ENCODE measurements around the gene FBRSL1.
"Not testable (repeated sequence)": the region's sequence is repeated elsewhere in the genome, so short reads cannot be mapped to it uniquely, and the experiment has no call there.

FBRSL1 gene

GRCh38 chr12:132527883-132528264, 37.9 kb downstream of the FBRSL1 start:
- no peak overlapping the region for H3K27ac ChIP-seq
- no peak for TF ChIP-seq CTCF (conservative IDR thresholded peaks at IDR 0.05)

GRCh38 chr12:132528564-132529106, 38.7 kb downstream of the FBRSL1 start:
- TF ChIP-seq CTCF (conservative IDR thresholded peaks at IDR 0.05) = no peak
- H3K27ac ChIP-seq = no peak overlapping the region

- TF ChIP-seq CTCF (conservative IDR thresholded peaks at IDR 0.05) = no peak
- H3K27ac ChIP-seq = no peak overlapping the region
Observed at GRCh38 chr12:132529156-132529839, 39.3 kb downstream of the FBRSL1 start.

GRCh38 chr12:132529906-132530305, 40.0 kb downstream of the FBRSL1 start:
- no peak overlapping the region for H3K27ac ChIP-seq
- TF ChIP-seq CTCF (conservative IDR thresholded peaks at IDR 0.05) = no peak

- no peak for TF ChIP-seq CTCF (conservative IDR thresholded peaks at IDR 0.05)
- H3K27ac ChIP-seq = no peak overlapping the region
Observed at GRCh38 chr12:132530447-132530846, 40.5 kb downstream of the FBRSL1 start.

GRCh38 chr12:132530851-132531250, 40.9 kb downstream of the FBRSL1 start:
- H3K27ac ChIP-seq = no peak overlapping the region
- no peak for TF ChIP-seq CTCF (conservative IDR thresholded peaks at IDR 0.05)

GRCh38 chr12:132532711-132533583, 43.0 kb downstream of the FBRSL1 start:
- not testable (repeated sequence) for H3K27ac ChIP-seq
